ENCODE results near the gene NAAA.
A peak's percentile ranks its signal among the peaks of the same experiment; 100 is the strongest.
"Not testable (repeated sequence)": the region's sequence is repeated elsewhere in the genome, so short reads cannot be mapped to it uniquely, and the experiment has no call there.

Gene NAAA

GRCh38 chr4:75940692-75941253 is at the start of gene NAAA:
Gene NAAA (minus strand): TSS chr4:75941013. CDS start chr4:75940949, 64 bp downstream.
- peak; percentile 44 for DNase-seq

DNA sequence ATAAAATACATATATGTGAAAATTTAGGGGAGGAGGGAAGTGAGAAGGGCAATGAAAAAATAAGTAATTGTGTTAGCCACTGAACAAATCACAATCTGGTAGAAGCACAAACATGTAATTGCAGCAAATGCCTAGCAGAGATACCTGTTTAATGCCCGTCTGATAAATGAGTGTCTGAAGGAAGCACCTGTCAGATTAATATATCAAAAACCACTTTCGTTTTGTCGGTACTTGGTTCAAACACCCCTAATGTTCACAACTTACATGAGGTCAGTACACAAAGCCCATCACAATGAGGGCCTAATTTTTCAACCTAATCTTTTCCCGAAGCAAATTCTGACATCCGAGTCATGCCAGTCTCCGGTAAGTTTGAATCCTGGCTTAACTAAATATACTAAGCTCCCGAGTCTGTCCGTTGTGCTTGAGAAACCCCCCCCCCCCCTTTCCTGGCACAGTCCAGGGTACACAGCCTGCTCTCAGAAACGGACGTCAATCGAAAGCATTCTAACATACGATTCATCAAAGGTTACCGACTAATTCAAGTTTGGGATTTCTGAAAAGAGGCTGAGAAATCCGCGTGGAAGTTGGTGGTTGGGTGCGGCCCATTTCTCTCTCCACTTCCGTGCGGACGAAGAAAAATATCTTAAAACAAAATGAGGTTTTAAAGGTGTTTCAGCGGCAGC is 49.2 kb upstream of the NAAA start:
- DNase-seq = no peak

GRCh38 chr4:75985116-75985515 is 44.3 kb upstream of the NAAA start:
- DNase-seq = no peak

GRCh38 chr4:75980576-75980975 is 39.8 kb upstream of the NAAA start:
- DNase-seq = no peak

DNA sequence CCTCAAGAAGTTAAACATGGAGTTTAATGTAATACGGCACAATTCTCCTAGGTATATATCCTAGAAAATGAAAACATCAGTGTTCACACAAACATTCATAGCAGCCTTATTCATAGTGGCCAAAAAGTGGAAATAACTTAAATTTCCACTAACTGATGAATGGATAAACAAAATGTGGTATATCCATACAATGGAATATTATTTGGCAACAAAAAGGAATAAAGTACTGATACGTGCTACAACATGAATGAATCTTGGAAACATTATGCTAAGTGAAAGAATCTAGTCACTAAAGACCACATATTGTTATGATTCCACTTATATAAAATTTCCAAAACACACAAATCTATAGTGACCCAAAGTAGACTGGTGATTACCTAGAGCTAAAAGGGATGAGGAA is 35.4 kb upstream of the NAAA start:
- no peak for DNase-seq

DNA sequence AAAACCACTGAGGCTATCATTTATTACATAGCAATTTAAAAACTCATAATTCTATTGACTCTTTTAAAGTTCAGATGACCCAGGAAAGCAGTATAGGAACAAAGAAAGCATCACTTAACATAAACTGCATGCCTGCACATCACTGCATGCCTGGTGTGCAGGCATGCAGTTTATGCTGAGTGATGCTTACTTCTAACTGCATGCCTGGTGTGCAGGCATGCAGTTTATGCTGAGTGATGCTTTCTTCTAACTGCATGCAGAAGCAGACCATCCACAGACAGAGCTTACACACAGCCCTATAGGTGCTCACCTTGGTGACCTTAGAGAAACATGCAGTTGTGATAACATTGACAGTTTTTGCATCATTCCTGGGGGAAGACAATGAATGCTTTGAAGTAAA is 33.0 kb upstream of the NAAA start:
- no peak for DNase-seq

DNA sequence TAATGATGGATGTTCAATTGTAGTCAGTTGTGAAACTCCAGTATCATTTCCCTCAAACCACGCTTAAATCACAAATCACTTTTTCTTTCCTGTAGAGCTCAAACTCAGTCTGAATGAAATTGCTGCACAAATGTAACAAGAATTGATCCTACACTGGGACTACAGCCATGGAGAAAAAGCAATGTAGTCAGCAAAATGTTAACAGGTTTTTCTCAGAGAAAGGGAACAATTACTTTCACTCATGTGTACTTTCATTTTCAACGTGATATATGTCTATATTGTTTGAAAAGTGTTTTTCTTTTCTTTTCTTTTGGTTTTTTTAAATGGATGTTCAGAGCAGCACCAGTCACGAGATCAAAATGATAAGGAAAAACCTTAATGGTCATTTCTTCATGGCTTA is 27.3 kb upstream of the NAAA start:
- no peak for DNase-seq

DNA sequence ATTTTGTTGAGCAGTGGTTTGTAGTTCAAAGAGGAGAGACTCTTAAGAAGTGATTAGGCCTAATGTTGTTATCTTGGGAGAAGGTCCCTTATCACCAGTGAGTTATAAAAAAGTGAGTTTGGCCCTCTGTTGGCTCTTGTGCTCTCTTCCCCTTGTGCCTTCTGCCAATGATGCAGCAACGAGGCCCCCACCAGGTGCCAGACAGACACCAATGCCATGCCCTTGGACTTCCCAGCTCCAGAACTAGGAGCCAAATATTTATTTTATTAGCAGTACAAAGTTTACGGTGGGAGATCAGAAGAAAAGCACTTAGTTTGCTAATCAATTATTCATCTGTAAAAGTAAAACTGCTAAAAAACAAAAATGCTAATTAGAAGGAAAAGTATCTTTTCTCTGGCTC is 22.7 kb upstream of the NAAA start:
- no peak for DNase-seq

GRCh38 chr4:75962072-75962471 is 21.3 kb upstream of the NAAA start:
- not testable (repeated sequence) for DNase-seq

DNA sequence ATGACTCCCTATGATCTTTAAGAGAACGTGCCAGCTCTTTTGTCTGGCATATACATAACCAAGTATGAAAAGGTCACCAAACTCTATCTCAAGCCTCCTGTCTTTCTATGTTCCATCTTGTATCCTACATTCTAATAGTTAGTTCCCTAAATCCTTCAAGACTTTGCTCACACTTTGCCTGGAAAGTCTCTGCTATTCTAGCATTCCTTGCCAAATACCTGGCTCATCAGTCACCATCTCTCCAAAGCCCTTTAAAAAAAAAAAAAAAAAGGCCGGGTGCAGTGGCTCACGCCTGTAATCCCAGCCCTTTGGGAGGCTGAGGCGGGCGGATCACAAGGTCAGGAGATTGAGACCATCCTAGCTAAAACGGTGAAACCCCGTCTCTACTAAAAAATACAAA is 17.7 kb upstream of the NAAA start:
- not testable (repeated sequence) for DNase-seq

DNA sequence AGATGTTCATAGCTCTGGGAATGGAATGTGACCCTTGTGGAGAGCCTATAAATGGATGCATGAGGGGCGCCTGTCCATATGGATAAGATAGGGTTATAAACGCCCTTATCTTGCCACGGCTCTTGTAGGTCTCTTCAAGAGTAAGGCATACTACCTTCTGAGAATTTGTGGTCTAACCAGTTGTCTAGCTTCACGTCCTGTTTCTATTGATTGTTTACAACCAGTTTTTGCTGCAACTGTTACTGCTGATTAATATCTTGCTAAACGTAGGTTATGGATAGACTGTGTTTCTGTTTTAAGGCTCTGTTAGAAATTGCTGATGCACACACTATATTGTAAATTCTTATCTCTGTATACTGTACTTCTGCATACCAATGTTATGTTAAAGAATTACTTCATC is 14.0 kb upstream of the NAAA start:
- DNase-seq = not testable (repeated sequence)

GRCh38 chr4:75953509-75953908 is 12.7 kb upstream of the NAAA start:
- no peak for DNase-seq

DNA sequence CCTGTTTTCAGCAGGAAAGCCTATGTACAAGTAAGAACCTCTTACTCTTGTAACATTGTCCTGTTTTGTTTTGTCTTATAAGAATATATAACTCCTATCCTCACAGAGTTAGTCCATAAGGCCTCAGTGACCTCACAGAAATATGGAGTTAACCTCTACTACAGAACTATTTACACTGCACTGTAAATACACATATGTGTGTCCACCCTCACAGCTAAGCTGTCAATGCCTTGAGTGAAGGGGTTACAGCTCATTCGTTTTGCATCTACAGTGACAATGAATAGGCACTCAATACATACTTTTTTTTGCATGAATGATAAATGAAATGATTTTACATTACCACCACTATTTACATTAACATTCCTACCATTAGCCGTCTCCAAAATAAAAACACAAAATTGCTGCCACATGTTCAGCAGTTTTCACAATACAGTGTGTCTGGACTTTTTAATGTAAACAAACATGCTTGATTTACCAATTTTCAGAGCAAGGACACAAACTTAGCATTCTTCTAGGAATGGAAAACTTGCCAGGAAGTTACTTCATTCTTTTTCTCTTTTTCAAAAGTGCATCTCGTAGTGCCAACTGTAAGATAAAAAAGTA is 9.5 kb upstream of the NAAA start:
- DNase-seq = no peak

- DNase-seq = no peak
These were observed 8.1 kb upstream of the NAAA start for GRCh38 chr4:75948822-75949444.

DNA sequence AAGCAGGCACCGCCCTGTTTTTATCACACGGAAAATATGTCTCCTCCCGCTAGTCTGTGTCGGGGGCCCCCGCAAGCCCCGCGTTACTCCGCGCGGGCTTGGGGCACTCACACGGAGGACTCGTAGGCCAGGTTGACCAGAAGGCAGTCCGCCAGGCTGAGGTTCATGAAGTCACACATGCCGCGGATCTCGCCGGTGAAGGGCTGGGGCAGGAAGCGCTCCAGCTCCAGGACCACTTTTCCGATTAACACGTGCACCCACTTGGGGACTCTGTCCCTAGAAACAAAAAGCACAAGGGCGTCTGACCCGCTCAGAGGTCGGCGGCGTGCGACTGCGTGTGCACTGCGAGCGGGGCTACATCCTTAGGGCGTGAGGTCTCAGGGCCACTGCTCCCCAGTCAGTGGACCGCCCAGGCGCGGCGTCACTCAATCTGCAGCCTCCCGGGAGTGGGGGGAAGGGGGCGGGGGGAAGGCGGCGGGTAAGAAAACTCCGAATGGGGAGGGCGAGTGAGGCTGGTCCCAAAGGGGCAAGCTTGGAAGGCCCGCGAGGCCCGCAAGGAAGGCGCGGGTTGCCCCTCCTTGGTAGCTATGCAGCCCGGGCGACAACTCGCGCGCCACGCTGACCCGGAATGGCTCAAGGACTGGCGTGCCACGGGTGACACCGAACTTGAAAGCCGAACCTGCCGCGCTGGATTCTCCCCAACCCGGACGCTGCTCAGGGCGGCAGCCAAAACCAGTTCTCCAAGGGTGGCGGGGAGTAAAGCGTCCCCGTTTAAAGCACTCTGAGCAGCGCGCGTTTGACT is 722 bp downstream of the NAAA start:
- DNase-seq = peak; percentile 28

GRCh38 chr4:75935628-75936027 is 5.2 kb downstream of the NAAA start:
- DNase-seq = no peak

GRCh38 chr4:75930152-75930551 is 10.7 kb downstream of the NAAA start:
- no peak for DNase-seq

- not testable (repeated sequence) for DNase-seq
These were observed 15.9 kb downstream of the NAAA start for GRCh38 chr4:75924916-75925315.

- DNase-seq = no peak
These were observed 16.4 kb downstream of the NAAA start for GRCh38 chr4:75924309-75924827.

DNA sequence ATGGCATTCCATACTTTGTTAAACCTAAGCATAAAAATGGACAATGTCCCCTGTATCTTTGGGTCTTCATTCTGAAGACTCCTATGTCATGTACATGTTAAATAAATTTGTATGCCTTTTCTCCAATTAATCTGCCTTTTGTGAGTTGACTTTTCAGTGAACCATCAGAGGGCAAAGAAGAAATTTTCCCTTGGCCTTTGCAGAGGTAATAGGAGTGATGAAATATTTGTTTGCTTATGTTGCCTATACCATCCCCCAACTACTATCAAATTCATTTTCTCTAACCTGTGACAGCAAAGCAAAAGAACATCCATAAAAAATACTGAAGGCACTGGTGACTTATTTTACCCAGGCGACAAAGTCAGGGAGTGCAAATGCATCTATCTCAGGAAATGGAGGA is 18.2 kb downstream of the NAAA start:
- no peak for DNase-seq

DNA sequence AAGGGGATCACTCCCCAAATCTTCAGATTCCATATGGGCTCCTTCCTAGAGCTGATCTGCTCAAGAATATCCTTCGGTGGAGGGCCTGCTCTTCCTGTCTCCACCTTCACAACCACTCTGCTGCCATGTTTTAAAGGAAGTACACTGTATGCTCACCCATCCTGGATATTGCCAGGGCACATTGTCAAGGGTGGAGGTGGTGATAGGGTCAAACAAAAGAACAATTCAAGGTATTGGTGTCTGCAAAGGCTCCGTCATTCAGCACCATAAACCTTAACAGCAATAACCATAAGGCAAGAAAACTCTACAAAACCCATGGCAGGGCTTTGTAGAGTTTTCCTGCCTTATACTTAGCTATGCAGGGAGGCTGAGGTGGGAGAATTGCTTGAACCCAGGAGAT is 18.9 kb downstream of the NAAA start:
- DNase-seq = no peak

GRCh38 chr4:75920327-75920726 is 20.5 kb downstream of the NAAA start:
- no peak for DNase-seq

GRCh38 chr4:75919920-75920319 is 20.9 kb downstream of the NAAA start:
- DNase-seq = no peak

Data from NCI-H1436 (cell line).